ENCODE results near the gene CCDC194.

CCDC194 gene

DNA sequence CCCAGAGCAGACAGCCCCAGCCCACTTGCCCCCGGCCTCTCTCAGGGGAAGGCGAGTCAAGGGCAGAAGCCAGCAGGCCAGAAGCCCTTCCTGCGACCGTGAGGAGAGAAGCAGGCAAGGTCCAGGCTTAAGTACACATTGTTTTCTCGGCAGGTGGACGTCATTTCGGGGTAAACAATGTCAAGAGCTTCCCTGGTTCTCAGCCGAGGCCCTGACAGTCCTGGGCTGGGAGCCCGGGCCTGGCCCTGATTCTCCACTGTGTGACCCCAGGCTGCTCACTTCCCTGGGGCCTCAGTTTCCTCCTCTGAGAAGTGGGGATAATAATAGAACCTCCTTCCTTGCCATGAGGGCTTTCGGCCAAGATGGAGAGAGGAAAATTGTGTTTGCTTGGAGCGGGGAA, 36.3 kb downstream of the CCDC194 start:
- ChIA-PET CTCF (interaction anchor here (0.7 kb wide), 1 partner anchor 131 kb away, joined by 3 read pairs; no protein-coding TSS in a partner anchor), POLR2A (no interaction called here)
- no peak for DNase-seq (ENCODE audit: extremely low spot score)
- TF ChIP-seq PKNOX1 (IDR thresholded peaks at IDR 0.05), result no peak
- TF ChIP-seq FOXA1 (IDR thresholded peaks at IDR 0.05), result no peak
- TF ChIP-seq CTBP1 (IDR thresholded peaks at IDR 0.05; ENCODE audit: borderline replicate concordance), result no peak
- no peak for TF ChIP-seq LEF1 (IDR thresholded peaks at IDR 0.05; ENCODE audit: borderline replicate concordance)
- TF ChIP-seq L3MBTL2 (conservative IDR thresholded peaks at IDR 0.05), result no peak
- TF ChIP-seq SUZ12 (IDR thresholded peaks at IDR 0.05), result no peak
- no peak for TF ChIP-seq SP1 (IDR thresholded peaks at IDR 0.05)
- no peak for TF ChIP-seq ELF4 (IDR thresholded peaks at IDR 0.05)
- no peak for TF ChIP-seq FOXM1 (IDR thresholded peaks at IDR 0.05; ENCODE audit: borderline replicate concordance)
- no peak for TF ChIP-seq BHLHE40 (IDR thresholded peaks at IDR 0.05; ENCODE audit: borderline replicate concordance)
- no peak for TF ChIP-seq FOXK2 (IDR thresholded peaks at IDR 0.05)
- TF ChIP-seq TARDBP (IDR thresholded peaks at IDR 0.05), result no peak
- TF ChIP-seq ARNT (IDR thresholded peaks at IDR 0.05), result no peak
- no peak for TF ChIP-seq NFRKB (IDR thresholded peaks at IDR 0.05)
- no peak for TF ChIP-seq ZNF384 (IDR thresholded peaks at IDR 0.05)
- no peak for TF ChIP-seq HDGF (IDR thresholded peaks at IDR 0.05; ENCODE audit: borderline replicate concordance)

DNA sequence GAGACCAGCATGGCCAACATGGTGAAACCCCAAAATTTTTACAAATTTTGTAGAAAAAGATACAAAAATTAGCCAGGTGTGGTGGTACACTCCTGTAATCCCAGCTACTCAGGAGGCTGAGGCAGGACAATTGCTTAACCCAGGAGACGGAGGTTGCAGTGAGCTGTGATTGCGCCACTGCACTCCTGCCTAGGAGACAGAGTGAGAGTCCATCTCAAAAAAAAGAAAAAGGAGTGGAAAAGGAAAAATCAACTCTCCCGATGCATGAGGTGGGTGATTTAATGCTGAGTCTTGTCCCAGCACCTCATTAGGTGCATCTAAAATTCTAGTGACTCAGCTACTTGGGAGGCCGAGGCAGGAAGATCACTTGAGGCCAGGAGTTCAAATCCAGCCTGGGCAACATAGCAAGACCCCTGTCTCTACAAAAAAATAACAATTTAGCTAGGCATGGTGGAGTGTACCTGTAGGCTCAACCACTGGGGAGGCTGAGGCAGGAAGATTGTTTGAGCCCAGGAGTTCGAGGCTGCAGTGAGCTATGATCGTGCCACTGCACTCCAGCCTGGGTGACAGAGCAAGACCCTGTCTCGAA, 36.8 kb downstream of the CCDC194 start:
- CTCF ChIA-PET, result interaction anchor here (0.7 kb wide), 1 partner anchor 131 kb away, joined by 3 read pairs; no protein-coding TSS in a partner anchor
- POLR2A ChIA-PET, result no interaction called here
- TF ChIP-seq FOXA1 (IDR thresholded peaks at IDR 0.05) (no peak), ZNF384 (IDR thresholded peaks at IDR 0.05) (no peak), FOXK2 (IDR thresholded peaks at IDR 0.05) (no peak), HDGF (IDR thresholded peaks at IDR 0.05; ENCODE audit: borderline replicate concordance) (no peak), NFRKB (IDR thresholded peaks at IDR 0.05) (no peak), CTBP1 (IDR thresholded peaks at IDR 0.05; ENCODE audit: borderline replicate concordance) (no peak), FOXM1 (IDR thresholded peaks at IDR 0.05; ENCODE audit: borderline replicate concordance) (no peak), TARDBP (IDR thresholded peaks at IDR 0.05) (no peak), BHLHE40 (IDR thresholded peaks at IDR 0.05; ENCODE audit: borderline replicate concordance) (no peak), SUZ12 (IDR thresholded peaks at IDR 0.05) (no peak), L3MBTL2 (conservative IDR thresholded peaks at IDR 0.05) (no peak), ARNT (IDR thresholded peaks at IDR 0.05) (no peak), ELF4 (IDR thresholded peaks at IDR 0.05) (no peak)
- no peak for DNase-seq (ENCODE audit: extremely low spot score)

GRCh38 chr19:17353386-17353785, 40.6 kb downstream of the CCDC194 start:
- ChIA-PET CTCF (no interaction called here), POLR2A (no interaction called here)
- no peak for DNase-seq (ENCODE audit: extremely low spot score)
- TF ChIP-seq ARNT (IDR thresholded peaks at IDR 0.05) (no peak), ZNF384 (IDR thresholded peaks at IDR 0.05) (no peak), PKNOX1 (IDR thresholded peaks at IDR 0.05) (no peak), FOXK2 (IDR thresholded peaks at IDR 0.05) (no peak), L3MBTL2 (conservative IDR thresholded peaks at IDR 0.05) (no peak), FOXM1 (IDR thresholded peaks at IDR 0.05; ENCODE audit: borderline replicate concordance) (no peak)

DNA sequence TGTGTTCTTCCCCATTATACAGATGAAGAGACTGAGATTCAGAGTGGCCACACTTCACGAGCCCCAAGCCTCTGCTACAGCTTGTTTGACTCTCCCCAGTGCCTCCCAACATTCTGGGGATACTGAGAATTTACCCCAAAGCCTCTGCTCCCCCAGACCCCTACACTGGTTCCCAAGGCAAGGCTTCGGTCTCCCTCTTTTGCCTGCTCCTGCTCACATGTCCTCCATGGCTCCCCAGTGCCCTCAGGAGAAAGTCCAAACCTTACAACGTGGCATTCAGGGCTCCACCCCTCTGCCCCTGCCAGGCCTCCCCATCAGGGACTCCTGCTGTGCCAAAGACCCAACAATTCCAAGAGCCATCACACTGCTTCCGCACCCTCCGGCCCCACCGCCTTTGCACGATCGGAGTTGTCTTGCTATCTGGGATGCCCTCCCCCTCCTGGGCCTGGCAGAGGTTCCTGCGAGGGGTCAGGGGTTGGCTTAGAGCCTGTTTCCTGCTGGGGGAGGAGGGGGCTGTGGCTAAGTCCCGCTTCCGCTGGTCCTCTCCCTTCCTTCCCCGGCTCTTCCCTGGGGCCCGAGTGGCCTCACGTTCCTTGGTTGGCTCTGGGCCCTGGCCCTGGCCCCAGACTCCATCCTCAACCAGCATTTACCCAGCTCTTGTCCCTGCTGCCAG, 41.3 kb downstream of the CCDC194 start:
- POLR2A ChIA-PET, result no interaction called here
- CTCF ChIA-PET, result no interaction called here

GRCh38 chr19:17351815-17352435, 42.1 kb downstream of the CCDC194 start:
- no peak for TF ChIP-seq SP1 (IDR thresholded peaks at IDR 0.05)
- no peak for TF ChIP-seq PKNOX1 (IDR thresholded peaks at IDR 0.05)
- TF ChIP-seq HDGF (IDR thresholded peaks at IDR 0.05; ENCODE audit: borderline replicate concordance), result no peak
- TF ChIP-seq FOXK2 (IDR thresholded peaks at IDR 0.05), result no peak
- no peak for TF ChIP-seq ARNT (IDR thresholded peaks at IDR 0.05)
- no peak for TF ChIP-seq CTBP1 (IDR thresholded peaks at IDR 0.05; ENCODE audit: borderline replicate concordance)
- peak; percentile 68 for TF ChIP-seq TARDBP (IDR thresholded peaks at IDR 0.05)
- ChIA-PET POLR2A (interaction anchor here (0.5 kb wide), 1 partner anchor 68 kb away, joined by 3 read pairs; the partner anchor contains the start of gene MVB12A), CTCF (no interaction called here)
- DNase-seq (ENCODE audit: extremely low spot score), result no peak

More for the DNA sequence above, 41.3 kb downstream of the CCDC194 start:
- no peak for DNase-seq (ENCODE audit: extremely low spot score)
- TF ChIP-seq ELF4 (IDR thresholded peaks at IDR 0.05) (no peak), NFRKB (IDR thresholded peaks at IDR 0.05) (no peak), HDGF (IDR thresholded peaks at IDR 0.05; ENCODE audit: borderline replicate concordance) (no peak), FOXM1 (IDR thresholded peaks at IDR 0.05; ENCODE audit: borderline replicate concordance) (no peak), TARDBP (IDR thresholded peaks at IDR 0.05) (no peak), SP1 (IDR thresholded peaks at IDR 0.05) (no peak), SUZ12 (IDR thresholded peaks at IDR 0.05) (no peak), PKNOX1 (IDR thresholded peaks at IDR 0.05) (no peak), ARNT (IDR thresholded peaks at IDR 0.05) (no peak), FOXA1 (IDR thresholded peaks at IDR 0.05) (no peak), L3MBTL2 (conservative IDR thresholded peaks at IDR 0.05) (no peak), FOXK2 (IDR thresholded peaks at IDR 0.05) (no peak), ZNF384 (IDR thresholded peaks at IDR 0.05) (no peak), LEF1 (IDR thresholded peaks at IDR 0.05; ENCODE audit: borderline replicate concordance) (no peak), CTBP1 (IDR thresholded peaks at IDR 0.05; ENCODE audit: borderline replicate concordance) (no peak), BHLHE40 (IDR thresholded peaks at IDR 0.05; ENCODE audit: borderline replicate concordance) (no peak)
